Psoas muscle (tissue), 8 donors: Measurements from ENCODE around the gene SSTR3. TPM values are rescaled to one million over a fixed set of nuclear protein-coding genes. Genes with fewer than 3 reads are reported as not detected.

Source experiments
- ATAC-seq, 4 donors: fragments of 200-7000 bp; cut with Tn5 transposase; one replicate each; pipeline ENCODE4 v1.9.1; 2020; ENCODE audit warnings: moderate library complexity in 3 of 4, mild to moderate bottlenecking in 2 of 4
- DNase-seq, 2 donors: peaks; one replicate each; pipeline ENCODE4 v3.0.0-alpha.2; 2020
- H3K27ac ChIP-seq: fragments of 200-600 bp; one replicate; pipeline ENCODE4 v1.8.0; 2022
- H3K27me3 ChIP-seq, 3 donors: fragments of 200-600 bp in 1 of 3; one replicate each; pipeline versions ENCODE4 v1.6.1 to v1.8.0; 2013 to 2022; ENCODE audit warnings: low read length in 2 of 3, mild to moderate bottlenecking in 2 of 3, moderate library complexity in 1 of 3; ENCODE audit not compliant: insufficient read depth in 3 of 3
- H3K36me3 ChIP-seq, 2 donors: fragments of 200-600 bp in 1 of 2; one replicate each; pipeline versions ENCODE4 v1.6.1 to v1.8.0; 2013 to 2022; ENCODE audit warnings: low read depth in 1 of 2, mild to moderate bottlenecking in 1 of 2, moderate library complexity in 1 of 2; ENCODE audit not compliant: insufficient read depth in 1 of 2
- H3K4me1 ChIP-seq: fragments of 200-600 bp; one replicate; pipeline ENCODE4 v1.8.0; 2022
- H3K4me3 ChIP-seq: fragments of 200-600 bp; one replicate; pipeline ENCODE4 v1.8.0; 2022; ENCODE audit warnings: mild to moderate bottlenecking
- H3K9me3 ChIP-seq: fragments of 200-600 bp; one replicate; pipeline ENCODE4 v1.8.0; 2022
- CTCF ChIP-seq: fragments of 200-600 bp; IDR thresholded peaks from one replicate; pipeline ENCODE4 v1.8.0; 2022; ENCODE audit warnings: antibody characterized with exemption
- WGBS, 3 donors: extraction: QIAGEN DNeasy Blood & Tissue Kit; methylation state at CpG; one replicate each; pipeline versions ENCODE4 v1.1.6 to v1.1.7; 2013; 5-methylcytosine and 5-hydroxymethylcytosine counted together
- intact Hi-C, 2 donors: fragments of 100-400 bp; cut with DNase I; formaldehyde crosslinking; loops; one replicate each; pipeline versions ENCODE4 v1.11.0 to v1.14.2; 2022
- polyA plus RNA-seq, 3 donors: library from polyadenylated mRNA; stranded (reverse); fragments of 200-250 nt; gene quantifications; one replicate each; pipeline ENCODE4 v1.2.3, GENCODE V29; 2013
- total RNA-seq, 4 donors: library from RNA; stranded (reverse); fragmentation: NEBNext Ultra II Directional in 2 of 4; extraction: Animal tissue kit (Norgen Biotek cat#: 25700) in 2 of 4; gene quantifications; one replicate each; pipeline versions ENCODE4 v1.2.1 to v1.2.4, GENCODE V29; 2021 to 2023
- donor health status: healthy with polysubstance abuse.
- donor health status: DM: no; HTN: no; CAD: no; lungs with moderate emphysema.
- donor health status: Bipolar disorder and iron deficiency.
- donor health status: healthy.
- donor health status: DM: yes; HTN: yes; CAD: no.
- donor health status: DM: no; HTN: no; CAD: no.
- donor health status: DM: no; HTN: no; CAD: no.
- donor health status: DM: yes; HTN: yes; CAD: no.

SSTR3 gene
- total and polyA plus RNA-seq, 7 donors, result 0.01 TPM; not detected in 6

GRCh38 chr22:37214731-37215030 is 2.4 kb upstream of the SSTR3 start:
- no peak for TF ChIP-seq CTCF
- Histone ChIP-seq H3K36me3 (no peaks in the 10 kb centered on the region), H3K27me3 (peaks cover 0 to 40% (median 6%) of the 10 kb centered on the region in 3 donors), H3K4me1 (no peaks in the 10 kb centered on the region), H3K4me3 (no peak overlapping the region), H3K9me3 (no peaks in the 10 kb centered on the region), H3K27ac (no peak overlapping the region)
- no peak for ATAC-seq
- peak in 1 of 2 donors; percentile 39 for DNase-seq
- intact Hi-C loops, result no loop called here
- WGBS, 3 donors, result 67 to 68% (median 68%) methylated on average over 13 of the region's 13 CpGs

GRCh38 chr22:37213941-37214730 is 1.9 kb upstream of the SSTR3 start:
- H3K27me3 ChIP-seq, result peaks cover 0 to 40% (median 6%) of the 10 kb centered on the region in 3 donors
- H3K4me3 ChIP-seq, result no peak overlapping the region
- DNase-seq (peak in 1 of 2 donors; percentile 23), ATAC-seq (no peak)
- H3K9me3 ChIP-seq, result no peaks in the 10 kb centered on the region
- no peaks in the 10 kb centered on the region for H3K36me3 ChIP-seq
- no peak overlapping the region for H3K27ac ChIP-seq
- WGBS, 3 donors, result 85 to 89% (median 89%) methylated on average over 13 of the region's 13 CpGs
- no peak for TF ChIP-seq CTCF
- H3K4me1 ChIP-seq, result no peaks in the 10 kb centered on the region
- intact Hi-C loops, result no loop called here

DNA sequence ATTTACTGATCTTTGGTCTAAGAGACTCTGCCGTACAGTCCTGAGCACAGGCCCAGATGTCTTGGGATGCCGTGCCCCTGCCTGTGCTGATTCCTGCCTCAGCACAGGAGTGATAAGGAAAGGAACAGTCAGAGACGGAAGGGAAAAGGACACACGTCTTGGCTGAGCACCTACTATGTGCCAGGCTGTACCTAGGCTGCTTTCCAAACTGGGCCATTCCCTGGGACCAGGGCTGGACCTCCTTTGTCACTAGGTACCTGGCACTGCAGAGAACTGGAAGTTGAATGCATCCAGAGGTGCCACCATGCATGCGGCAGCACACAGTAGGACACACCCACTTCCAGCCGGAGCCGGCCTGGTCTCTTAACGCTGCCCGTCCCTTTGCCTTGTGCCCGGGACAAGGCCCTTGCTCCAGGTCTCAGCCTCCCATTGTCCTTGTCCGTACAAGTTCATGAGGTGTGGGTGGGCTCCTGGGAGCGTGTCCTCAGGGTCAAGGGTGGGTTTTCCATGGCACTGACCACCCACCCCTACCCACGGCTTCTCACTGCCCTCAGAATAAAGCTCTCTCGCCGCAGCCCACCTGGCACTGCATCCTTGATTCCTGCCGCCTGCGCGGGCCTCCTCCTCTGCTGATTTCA is 1.1 kb upstream of the SSTR3 start:
- ATAC-seq, result no peak
- intact Hi-C loops, result no loop called here
- Histone ChIP-seq H3K4me3 (no peak overlapping the region), H3K9me3 (no peaks in the 10 kb centered on the region), H3K4me1 (no peaks in the 10 kb centered on the region), H3K27ac (no peak overlapping the region), H3K36me3 (no peaks in the 10 kb centered on the region), H3K27me3 (peaks cover 0 to 40% (median 6%) of the 10 kb centered on the region in 3 donors)
- 89 to 93% (median 90%) methylated on average over 18 of the region's 18 CpGs for whole genome bisulfite sequencing, 3 donors
- peak in 1 of 2 donors; percentile 13 for DNase-seq
- no peak for TF ChIP-seq CTCF

- no peak for DNase-seq
- no peak for TF ChIP-seq CTCF
- peaks cover 0 to 34% (median 6%) of the 10 kb centered on the region in 3 donors for H3K27me3 ChIP-seq
- no peaks in the 10 kb centered on the region for H3K9me3 ChIP-seq
- 56 to 75% (median 61%) methylated on average over 6 of the region's 6 CpGs for WGBS, 3 donors
- no peak overlapping the region for H3K4me3 ChIP-seq
- intact Hi-C loops, result no loop called here
- H3K4me1 ChIP-seq, result no peaks in the 10 kb centered on the region
- no peaks in the 10 kb centered on the region for H3K36me3 ChIP-seq
- no peak overlapping the region for H3K27ac ChIP-seq
- no peak for ATAC-seq
Observed at GRCh38 chr22:37211866-37212173, 457 bp downstream of the SSTR3 start.
